Measurements from ENCODE around the gene KLF11. TPM values are rescaled to one million over a fixed set of nuclear protein-coding genes. Genes with fewer than 3 reads are reported as not detected.
"Not testable (repeated sequence)": the region's sequence is repeated elsewhere in the genome, so short reads cannot be mapped to it uniquely, and the experiment has no call there.

KLF11 gene
- polyA plus RNA-seq, 1 of the 3 experiments (the other 2 are of a cell fraction): 9.5 TPM

DNA sequence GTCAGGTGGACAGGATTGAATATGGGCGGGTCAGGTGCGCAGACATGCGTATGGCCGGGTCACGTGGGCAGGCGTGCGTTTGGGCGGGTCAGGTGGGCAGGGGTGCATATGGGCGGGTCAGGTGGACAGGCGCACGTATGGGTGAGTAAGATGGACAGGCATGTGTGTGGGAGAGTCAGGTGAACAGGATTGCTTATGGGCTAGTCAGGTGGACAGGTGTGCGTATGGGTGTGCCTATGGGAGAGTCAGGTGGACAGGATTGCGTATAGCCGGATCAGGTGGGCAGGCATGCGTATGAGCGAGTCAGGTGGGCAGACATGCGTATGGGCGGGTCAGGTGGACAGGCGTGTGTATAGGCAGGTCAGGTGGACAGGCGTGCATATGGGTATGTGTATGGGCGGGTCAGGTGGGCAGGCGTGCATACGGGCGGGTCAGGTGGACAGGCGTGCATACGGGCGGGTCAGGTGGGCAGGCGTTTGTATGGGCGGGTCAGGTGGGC, 30.3 kb upstream of the KLF11 start:
- Histone ChIP-seq H3F3A (replicated peaks; ENCODE audit: insufficient read depth) (no peaks in the 10 kb centered on the region), H3K4me1 (ENCODE audit: control insufficient read depth in 1 of 2, insufficient read depth in 2 of 2, low read depth in 1 of 2, low read length in 1 of 2) (peaks cover 6 to 28% of the 10 kb centered on the region in 2 experiments; a peak in 2 of 4 replicates), H3K4me2 (no peak overlapping the region), H3K27me3 (ENCODE audit: insufficient read depth) (no peaks in the 10 kb centered on the region), H3K79me2 (ENCODE audit: insufficient read depth) (no peaks in the 10 kb centered on the region), H3K9me2 (no peaks in the 10 kb centered on the region), H3K36me3 (replicated peaks in 1 of 2; ENCODE audit: control insufficient read depth in 1 of 2, insufficient read depth in 2 of 2, low read length in 1 of 2) (no peaks in the 10 kb centered on the region), H3K4me3 (ENCODE audit: low read depth in 2 of 2, low read length in 1 of 2) (no peak overlapping the region), H4K20me1 (ENCODE audit: insufficient read depth) (no peaks in the 10 kb centered on the region), H2AFZ (ENCODE audit: low read depth) (no peak overlapping the region), H3K27ac (ENCODE audit: low read depth in 2 of 2, low read length in 1 of 2) (no peak overlapping the region), H3K9ac (no peak overlapping the region), H3K9me3 (no peaks in the 10 kb centered on the region; the same call in 1 of the 2 replicates)
- no peak for DNase-seq
- CTCF ChIA-PET: no interaction called here
- TF ChIP-seq IRF3 (IDR thresholded peaks at IDR 0.05; ENCODE audit: low read depth, low read length) (no peak), SMC3 (IDR thresholded peaks at IDR 0.05; ENCODE audit: low read depth, low read length) (no peak), RXRA (IDR thresholded peaks at IDR 0.05; ENCODE audit: borderline replicate concordance, low read depth) (no peak)
- 82% methylated on average over 29 of the region's 29 CpGs for WGBS (ENCODE audit: low lambda C conversion rate)
- POLR2A ChIA-PET: no interaction called here

DNA sequence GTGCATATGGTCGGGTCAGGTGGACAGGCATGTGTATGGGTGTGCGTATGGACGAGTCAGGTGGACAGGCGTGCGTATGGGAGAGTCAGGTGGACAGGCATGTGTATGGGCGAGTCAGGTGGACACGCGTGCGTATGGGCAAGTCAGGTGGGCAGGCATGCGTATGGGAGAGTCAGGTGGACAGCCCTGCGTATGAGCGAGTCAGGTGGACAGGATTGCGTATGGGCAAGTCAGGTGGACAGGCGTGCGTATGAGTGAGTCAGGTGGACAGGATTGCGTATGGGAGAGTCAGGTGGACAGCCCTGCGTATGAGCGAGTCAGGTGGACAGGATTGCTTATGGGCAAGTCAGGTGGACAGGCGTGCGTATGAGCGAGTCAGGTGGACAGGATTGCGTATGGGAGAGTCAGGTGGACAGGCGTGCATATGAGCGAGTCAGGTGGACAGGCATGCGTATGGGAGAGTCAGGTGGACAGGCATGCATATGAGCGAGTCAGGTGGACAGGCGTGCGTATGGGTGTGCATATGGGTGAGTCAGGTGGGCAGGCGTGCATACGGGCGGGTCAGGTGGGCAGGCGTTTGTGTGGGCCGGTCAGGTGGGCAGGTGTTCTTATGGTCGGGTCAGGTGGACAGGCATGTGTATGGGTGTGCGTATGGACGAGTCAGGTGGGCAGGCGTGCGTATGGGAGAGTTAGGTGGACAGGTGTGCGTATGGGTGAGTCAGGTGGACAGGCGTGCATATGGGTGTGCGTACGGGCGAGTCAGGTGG, 29.5 kb upstream of the KLF11 start:
- H3K4me3 ChIP-seq (ENCODE audit: low read depth in 2 of 2, low read length in 1 of 2); DNase-seq: not testable (repeated sequence)

GRCh38 chr2:10014418-10015190, 28.7 kb upstream of the KLF11 start:
- CTCF ChIA-PET: no interaction called here
- Histone ChIP-seq H3F3A (replicated peaks; ENCODE audit: insufficient read depth) (no peaks in the 10 kb centered on the region), H3K27ac (ENCODE audit: low read depth in 2 of 2, low read length in 1 of 2) (no peak overlapping the region), H3K4me2 (no peak overlapping the region), H4K20me1 (ENCODE audit: insufficient read depth) (no peaks in the 10 kb centered on the region), H2AFZ (ENCODE audit: low read depth) (no peak overlapping the region), H3K4me3 (ENCODE audit: low read depth in 2 of 2, low read length in 1 of 2) (no peak overlapping the region), H3K4me1 (ENCODE audit: control insufficient read depth in 1 of 2, insufficient read depth in 2 of 2, low read depth in 1 of 2, low read length in 1 of 2) (peaks cover 6 to 15% of the 10 kb centered on the region in 2 experiments; a peak in 2 of 4 replicates), H3K27me3 (ENCODE audit: insufficient read depth) (peaks cover 5% of the 10 kb centered on the region; the same call in 1 of the 2 replicates), H3K79me2 (ENCODE audit: insufficient read depth) (no peaks in the 10 kb centered on the region), H3K36me3 (replicated peaks in 1 of 2; ENCODE audit: control insufficient read depth in 1 of 2, insufficient read depth in 2 of 2, low read length in 1 of 2) (no peaks in the 10 kb centered on the region), H3K9ac (no peak overlapping the region), H3K9me3 (no peaks in the 10 kb centered on the region; the same call in 1 of the 2 replicates), H3K9me2 (no peaks in the 10 kb centered on the region)
- DNase-seq: no peak
- 83% methylated on average over 42 of the region's 42 CpGs for WGBS (ENCODE audit: low lambda C conversion rate)
- POLR2A ChIA-PET: no interaction called here
- TF ChIP-seq MAX (IDR thresholded peaks at IDR 0.05; ENCODE audit: low read depth): no peak
- TF ChIP-seq JUND (IDR thresholded peaks at IDR 0.05): no peak
- TF ChIP-seq RXRA (IDR thresholded peaks at IDR 0.05; ENCODE audit: borderline replicate concordance, low read depth): no peak
- TF ChIP-seq TEAD4 (IDR thresholded peaks at IDR 0.05; ENCODE audit: borderline replicate concordance, insufficient read depth): no peak
- no peak for TF ChIP-seq GABPA (IDR thresholded peaks at IDR 0.05; ENCODE audit: low read depth)
- no peak for TF ChIP-seq GATA2 (CRISPR knock-in tag; IDR thresholded peaks at IDR 0.05)
- no peak for TF ChIP-seq PBX3 (IDR thresholded peaks at IDR 0.05)

More for the DNA sequence above, 29.5 kb upstream of the KLF11 start:
- 91% methylated on average over 43 of the region's 43 CpGs for WGBS (ENCODE audit: low lambda C conversion rate)
- H3K9me3 ChIP-seq; H3K79me2 ChIP-seq (ENCODE audit: insufficient read depth); H2AFZ ChIP-seq (ENCODE audit: low read depth); CTCF ChIA-PET; H3K36me3 ChIP-seq (replicated peaks in 1 of 2; ENCODE audit: control insufficient read depth in 1 of 2, insufficient read depth in 2 of 2, low read length in 1 of 2); H3K9me2 ChIP-seq; H3F3A ChIP-seq (replicated peaks; ENCODE audit: insufficient read depth); H3K27me3 ChIP-seq (ENCODE audit: insufficient read depth); H4K20me1 ChIP-seq (ENCODE audit: insufficient read depth); H3K4me2 ChIP-seq; H3K27ac ChIP-seq (ENCODE audit: low read depth in 2 of 2, low read length in 1 of 2); POLR2A ChIA-PET; H3K9ac ChIP-seq: not testable (repeated sequence)
- peaks cover 6 to 20% of the 10 kb centered on the region in 2 experiments; a peak in 2 of 4 replicates for H3K4me1 ChIP-seq (ENCODE audit: control insufficient read depth in 1 of 2, insufficient read depth in 2 of 2, low read depth in 1 of 2, low read length in 1 of 2)

DNA sequence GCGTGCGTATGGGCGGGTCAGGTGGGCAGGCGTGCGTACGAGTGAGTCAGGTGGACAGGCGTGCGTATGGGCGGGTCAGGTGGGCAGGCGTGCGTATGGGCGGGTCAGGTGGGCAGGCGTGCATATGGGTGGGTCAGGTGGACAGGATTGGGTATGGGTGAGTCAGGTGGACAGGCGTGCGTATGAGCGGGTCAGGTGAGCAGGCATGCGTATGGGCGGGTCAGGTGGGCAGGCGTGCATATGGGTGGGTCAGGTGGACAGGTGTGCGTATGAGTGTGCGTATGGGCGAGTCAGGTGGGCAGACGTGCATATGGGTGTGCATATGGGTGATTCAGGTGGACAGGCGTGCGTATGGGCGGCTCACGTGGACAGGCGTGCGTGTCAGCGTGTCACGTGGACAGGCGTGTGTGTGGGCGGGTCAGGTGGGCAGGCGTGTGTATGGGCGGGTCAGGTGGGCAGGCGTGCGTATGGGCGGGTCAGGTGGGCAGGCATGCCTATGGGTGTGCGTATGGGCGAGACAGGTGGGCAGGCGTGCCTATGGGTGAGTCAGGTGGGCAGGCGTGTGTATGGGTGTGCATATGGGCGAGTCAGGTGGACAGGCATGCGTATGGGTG, 27.9 kb upstream of the KLF11 start:
- H3K9me3 ChIP-seq; H3K9ac ChIP-seq; DNase-seq; POLR2A ChIA-PET; CTCF ChIA-PET; H3K36me3 ChIP-seq (replicated peaks in 1 of 2; ENCODE audit: control insufficient read depth in 1 of 2, insufficient read depth in 2 of 2, low read length in 1 of 2); H3K4me1 ChIP-seq (ENCODE audit: control insufficient read depth in 1 of 2, insufficient read depth in 2 of 2, low read depth in 1 of 2, low read length in 1 of 2); H3F3A ChIP-seq (replicated peaks; ENCODE audit: insufficient read depth); H3K4me3 ChIP-seq (ENCODE audit: low read depth in 2 of 2, low read length in 1 of 2); H4K20me1 ChIP-seq (ENCODE audit: insufficient read depth); H3K27me3 ChIP-seq (ENCODE audit: insufficient read depth); H3K79me2 ChIP-seq (ENCODE audit: insufficient read depth); H3K9me2 ChIP-seq; H3K27ac ChIP-seq (ENCODE audit: low read depth in 2 of 2, low read length in 1 of 2); H3K4me2 ChIP-seq; H2AFZ ChIP-seq (ENCODE audit: low read depth): not testable (repeated sequence)
- WGBS (ENCODE audit: low lambda C conversion rate): 94% methylated on average over 44 of the region's 44 CpGs
